ENCODE measurements around the gene GNB1L. TPM values are rescaled to one million over a fixed set of nuclear protein-coding genes. Genes with fewer than 3 reads are reported as not detected.

GNB1L gene
- total RNA-seq, 1 experiment from 2014 or later, result 15.8 TPM

DNA sequence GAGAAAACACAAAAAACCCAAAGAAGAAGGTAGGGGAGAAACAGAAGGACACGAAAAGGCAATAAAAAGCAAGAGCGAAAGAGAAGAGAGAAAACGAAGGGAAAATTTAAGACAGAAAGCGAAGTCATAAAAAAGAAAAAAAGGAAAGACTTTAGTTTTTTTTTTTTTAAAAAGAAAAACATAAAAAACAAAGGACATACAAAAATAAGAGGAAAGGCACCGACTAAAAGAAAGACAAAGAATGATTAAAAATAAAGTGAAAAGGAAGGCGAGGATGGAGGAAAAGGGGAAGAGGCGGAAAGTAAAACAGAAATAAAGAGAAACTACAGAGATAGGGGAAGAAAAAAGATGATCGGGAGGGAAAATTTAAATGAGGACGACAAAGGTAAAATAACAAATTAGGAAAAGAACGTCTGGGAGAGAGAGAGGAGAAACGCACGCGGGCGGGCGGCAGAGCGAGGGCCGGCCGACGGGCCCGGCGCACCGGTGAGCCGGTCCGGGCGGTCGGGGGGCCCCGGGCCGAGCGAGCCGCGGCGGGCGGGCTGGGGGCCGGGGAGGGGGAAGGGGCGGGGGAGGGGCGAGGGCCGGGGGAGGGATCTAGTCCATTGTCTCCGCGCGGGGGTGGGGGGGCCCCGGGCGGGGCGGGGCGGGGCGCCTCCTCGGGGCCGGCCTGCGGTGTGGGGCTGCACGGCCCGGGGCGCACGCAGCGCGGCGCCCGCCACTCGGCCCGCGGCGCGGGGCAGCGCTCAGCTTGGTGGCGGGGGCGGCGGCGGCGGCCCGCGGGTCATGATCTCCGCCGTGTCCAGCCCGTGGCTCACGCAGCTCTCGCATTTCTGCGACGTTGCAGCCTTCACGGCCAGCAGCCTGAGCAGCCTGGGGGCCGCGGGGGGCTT, 94.4 kb downstream of the GNB1L start, which contains the start of gene TBX1:
Gene TBX1 (plus strand): TSS at position 721 of the 893 bp plus-strand sequence. CDS start 66 bp downstream, at position 787.
- no peaks in the 10 kb centered on the region for H3K9me3 ChIP-seq
- Mint-ChIP-seq H3K9me3 (ENCODE audit: unreplicated experiment) (no peaks in the 10 kb centered on the region), H3K4me1 (ENCODE audit: low read depth, unreplicated experiment) (peaks cover 17% of the 10 kb centered on the region), H3K27ac (ENCODE audit: unreplicated experiment) (peak within 1 kb of the TSS; percentile 12), H3K36me3 (ENCODE audit: insufficient read depth, unreplicated experiment) (no peaks in the 10 kb centered on the region), H3K4me3 (ENCODE audit: unreplicated experiment) (peak within 1 kb of the TSS; percentile 84), H3K27me3 (ENCODE audit: insufficient read depth, unreplicated experiment) (peaks cover 7% of the 10 kb centered on the region)
- H3K4me1 ChIP-seq, result peaks cover 16% of the 10 kb centered on the region
- TF ChIP-seq CTCF (IDR thresholded peaks at IDR 0.05; ENCODE audit: insufficient read depth in 1 of 2, low read depth in 1 of 2, low read length in 1 of 2, severe bottlenecking in 1 of 2, unreplicated experiment in 1 of 2), result no peak
- POLR2A ChIA-PET, result no interaction called here
- CTCF ChIA-PET, result interaction anchor here (1.8 kb wide), 1 partner anchor 30 kb away, joined by 4 read pairs; no protein-coding TSS in a partner anchor
- no peaks in the 10 kb centered on the region for H3K36me3 ChIP-seq (ENCODE audit: control insufficient read depth, insufficient read depth, low read length)
- DNase-seq, result no peak
- BruUV-seq (replicated peaks), result no TSS peak
- H3K4me3 ChIP-seq (ENCODE audit: low read depth, low read length), result peak within 1 kb of the TSS; percentile 32
- H3K27me3 ChIP-seq (replicated peaks; ENCODE audit: control insufficient read depth, insufficient read depth, low read length), result no peaks in the 10 kb centered on the region
- intact Hi-C loops (cut with micrococcal nuclease; ENCODE audit: unreplicated experiment), result no loop called here

DNA sequence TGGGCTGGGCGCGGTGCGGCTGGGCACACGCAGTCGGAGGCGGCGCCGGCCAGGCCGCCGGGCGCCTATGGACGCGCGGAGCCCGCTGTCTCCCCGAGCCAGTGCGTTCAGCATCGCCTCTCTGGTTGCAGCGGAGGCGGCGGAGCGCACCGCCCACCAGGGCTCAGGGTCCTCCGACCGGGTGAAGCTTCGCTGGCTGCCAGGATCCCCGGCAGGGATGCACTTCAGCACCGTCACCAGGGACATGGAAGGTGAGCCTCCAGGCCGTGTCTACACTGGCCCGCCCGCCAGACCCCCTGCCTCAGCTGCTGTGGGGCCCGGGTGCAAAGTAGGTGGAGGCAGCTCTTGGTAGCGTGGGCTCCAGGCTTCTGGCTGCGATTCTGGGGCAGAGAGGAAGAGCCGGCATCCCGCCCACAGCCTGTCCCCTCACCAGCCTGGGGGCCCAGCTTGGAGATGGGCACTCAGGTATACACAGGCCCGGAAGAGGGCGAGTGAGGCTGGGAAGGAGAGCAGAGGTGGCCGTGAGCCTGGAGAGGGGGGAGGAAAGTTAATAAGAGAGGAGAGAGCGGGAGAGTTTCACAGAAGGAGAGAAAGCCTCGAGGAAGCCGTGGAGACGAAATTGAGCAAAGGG, 95.1 kb downstream of the GNB1L start:
- H3K4me3 ChIP-seq (ENCODE audit: low read depth, low read length), result no peak overlapping the region
- H3K9me3 Mint-ChIP-seq (ENCODE audit: unreplicated experiment), result no peaks in the 10 kb centered on the region
- ChIA-PET CTCF (no interaction called here), POLR2A (no interaction called here)
- no peaks in the 10 kb centered on the region for H3K36me3 Mint-ChIP-seq (ENCODE audit: insufficient read depth, unreplicated experiment)
- no peaks in the 10 kb centered on the region for H3K9me3 ChIP-seq
- no peaks in the 10 kb centered on the region; the same call in 1 of the 2 replicates for H3K27me3 ChIP-seq (replicated peaks; ENCODE audit: control insufficient read depth, insufficient read depth, low read length)
- DNase-seq, result no peak
- no peak for TF ChIP-seq CTCF (IDR thresholded peaks at IDR 0.05; ENCODE audit: insufficient read depth in 1 of 2, low read depth in 1 of 2, low read length in 1 of 2, severe bottlenecking in 1 of 2, unreplicated experiment in 1 of 2)
- H3K4me1 Mint-ChIP-seq (ENCODE audit: low read depth, unreplicated experiment), result peaks cover 17% of the 10 kb centered on the region
- peak overlapping the region; percentile 84 for H3K4me3 Mint-ChIP-seq (ENCODE audit: unreplicated experiment)
- H3K27ac Mint-ChIP-seq (ENCODE audit: unreplicated experiment), result peak overlapping the region; percentile 12
- intact Hi-C loops (cut with micrococcal nuclease; ENCODE audit: unreplicated experiment), result no loop called here
- no peaks in the 10 kb centered on the region for H3K36me3 ChIP-seq (ENCODE audit: control insufficient read depth, insufficient read depth, low read length)
- peaks cover 16% of the 10 kb centered on the region for H3K4me1 ChIP-seq
- H3K27me3 Mint-ChIP-seq (ENCODE audit: insufficient read depth, unreplicated experiment), result peaks cover 7% of the 10 kb centered on the region
- BruUV-seq (replicated peaks), result no TSS peak

DNA sequence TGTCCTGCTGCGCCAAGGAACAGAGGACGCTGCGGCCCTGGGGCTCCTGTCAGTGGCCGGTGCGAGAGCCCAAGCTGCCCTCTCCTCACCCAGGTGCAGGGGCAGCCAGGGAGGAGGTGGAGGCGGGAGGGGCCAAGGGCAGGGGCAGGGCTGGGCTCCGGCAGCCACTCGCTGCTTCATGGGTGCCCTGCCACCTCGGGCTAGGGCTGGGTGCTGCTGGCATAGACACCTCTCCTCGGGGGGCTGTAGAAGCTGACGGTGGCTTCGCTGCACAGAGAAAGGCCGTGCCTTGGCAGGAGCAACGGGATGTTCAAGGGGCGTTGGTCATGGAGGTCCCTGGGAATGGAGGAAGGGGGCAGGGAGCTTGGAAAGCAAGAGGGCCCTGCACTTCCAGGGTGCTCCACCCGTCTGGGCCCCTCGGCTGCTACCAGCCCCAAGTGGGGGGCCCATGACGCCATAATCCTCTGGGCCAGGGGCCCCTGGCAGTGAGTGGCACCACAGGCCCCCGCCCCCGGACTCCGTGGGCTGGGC, 95.7 kb downstream of the GNB1L start:
- no peak for DNase-seq
- POLR2A ChIA-PET, result no interaction called here
- TF ChIP-seq CTCF (IDR thresholded peaks at IDR 0.05; ENCODE audit: insufficient read depth in 1 of 2, low read depth in 1 of 2, low read length in 1 of 2, severe bottlenecking in 1 of 2, unreplicated experiment in 1 of 2), result no peak
- no peaks in the 10 kb centered on the region for H3K36me3 Mint-ChIP-seq (ENCODE audit: insufficient read depth, unreplicated experiment)
- intact Hi-C loops (cut with micrococcal nuclease; ENCODE audit: unreplicated experiment), result no loop called here
- H3K9me3 Mint-ChIP-seq (ENCODE audit: unreplicated experiment), result no peaks in the 10 kb centered on the region
- peaks cover 16% of the 10 kb centered on the region for H3K4me1 ChIP-seq
- no peaks in the 10 kb centered on the region for H3K36me3 ChIP-seq (ENCODE audit: control insufficient read depth, insufficient read depth, low read length)
- no peak overlapping the region for H3K4me3 Mint-ChIP-seq (ENCODE audit: unreplicated experiment)
- no peaks in the 10 kb centered on the region; the same call in 1 of the 2 replicates for H3K27me3 ChIP-seq (replicated peaks; ENCODE audit: control insufficient read depth, insufficient read depth, low read length)
- H3K4me1 Mint-ChIP-seq (ENCODE audit: low read depth, unreplicated experiment), result peaks cover 17% of the 10 kb centered on the region
- CTCF ChIA-PET, result interaction anchor here (3.1 kb wide), 1 partner anchor 28 kb away, joined by 21 read pairs; no protein-coding TSS in a partner anchor
- H3K4me3 ChIP-seq (ENCODE audit: low read depth, low read length), result no peak overlapping the region
- no TSS peak for BruUV-seq (replicated peaks)
- no peaks in the 10 kb centered on the region for H3K9me3 ChIP-seq
- peaks cover 7% of the 10 kb centered on the region for H3K27me3 Mint-ChIP-seq (ENCODE audit: insufficient read depth, unreplicated experiment)
- no peak overlapping the region for H3K27ac Mint-ChIP-seq (ENCODE audit: unreplicated experiment)
